Spinal cord (tissue), 10 donors: ENCODE results near the gene ACACA. TPM values are rescaled to one million over a fixed set of nuclear protein-coding genes. Genes with fewer than 3 reads are reported as not detected.
"Not testable (repeated sequence)": the region's sequence is repeated elsewhere in the genome, so short reads cannot be mapped to it uniquely, and the experiment has no call there.

Experiments used
- DNase-seq, 6 donors: peaks; one replicate each; pipeline versions ENCODE4 v3.0.0 to v3.0.0-alpha.2; 2013 to 2015; ENCODE audit warnings: low spot score in 6 of 6, low read depth in 4 of 6
- H3K27ac ChIP-seq: one replicate; pipeline ENCODE4 v1.5.1; 2013; ENCODE audit warnings: low read depth, low read length, control low read depth
- H3K27me3 ChIP-seq: one replicate; pipeline ENCODE4 v1.6.1; 2013; ENCODE audit warnings: low read length; ENCODE audit not compliant: control insufficient read depth, insufficient read depth
- H3K36me3 ChIP-seq: one replicate; pipeline ENCODE4 v1.6.1; 2013; ENCODE audit warnings: low read length; ENCODE audit not compliant: control insufficient read depth, insufficient read depth
- H3K4me1 ChIP-seq: one replicate; pipeline ENCODE4 v1.6.1; 2013; ENCODE audit warnings: low read length; ENCODE audit not compliant: control insufficient read depth, insufficient read depth
- H3K4me3 ChIP-seq: one replicate; pipeline ENCODE4 v1.5.1; 2013; ENCODE audit warnings: low read depth, low read length, control low read depth
- H3K9me3 ChIP-seq: one replicate; pipeline ENCODE4 v1.6.1; 2013; ENCODE audit warnings: low read length; ENCODE audit not compliant: control insufficient read depth, insufficient read depth
- WGBS: methylation state at CpG from one replicate; pipeline ENCODE4 v1.1.5; 2013; ENCODE audit warnings: missing lambda C conversion rate; ENCODE audit not compliant: insufficient coverage; 5-methylcytosine and 5-hydroxymethylcytosine counted together
- polyA plus RNA-seq, 2 donors: library from polyadenylated mRNA; unstranded; fragments of 120-200 nt; gene quantifications; one replicate each; pipeline ENCODE4 v1.2.1, GENCODE V29; 2013; ENCODE audit not compliant: insufficient read length in 2 of 2
- total RNA-seq, 2 donors: library from RNA; depleted of rRNA in 1 of 2; stranded (reverse); fragments of 120-200 nt in 1 of 2; fragments of >200 nt in 1 of 2; gene quantifications; one replicate each; pipeline versions ENCODE4 v1.2.3 to v1.2.4, GENCODE V29; 2013 to 2014
- donor health status: healthy.

Gene ACACA
- total and polyA plus RNA-seq, 4 donors: 62.3 to 94.4 (median 80.5) TPM

- peaks cover 7% of the 10 kb centered on the region for H3K9me3 ChIP-seq
- peaks cover 18% of the 10 kb centered on the region for H3K36me3 ChIP-seq
- no peak for DNase-seq
- no peak overlapping the region for H3K4me3 ChIP-seq
- no peak overlapping the region for H3K27ac ChIP-seq
- 70% methylated on average over 2 of the region's 6 CpGs for WGBS
- H3K4me1 ChIP-seq: peaks cover 12% of the 10 kb centered on the region
- no peaks in the 10 kb centered on the region for H3K27me3 ChIP-seq
These were observed 323.2 kb downstream of the ACACA start for GRCh38 chr17:37083456-37083855.

DNA sequence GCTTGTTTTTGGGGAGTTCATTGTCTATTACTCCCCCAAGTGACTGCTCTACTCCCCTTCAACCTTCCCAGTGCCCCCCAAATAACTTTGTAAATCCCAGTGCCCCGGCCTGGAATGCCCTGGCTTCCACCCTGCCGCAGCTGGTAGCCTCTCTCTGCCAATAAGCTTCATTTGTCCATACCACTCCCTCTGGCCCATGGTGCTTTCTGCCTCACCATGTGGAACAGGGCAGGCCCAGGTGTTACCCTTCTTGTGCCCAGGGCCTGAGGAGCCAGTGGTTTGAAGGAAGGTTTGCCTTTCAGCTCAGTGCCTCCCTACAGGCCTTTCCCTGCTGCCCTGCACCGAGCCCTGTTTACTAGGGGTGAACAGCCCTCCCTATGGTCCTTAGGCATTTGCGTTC, 323.7 kb downstream of the ACACA start:
- no peak overlapping the region for H3K27ac ChIP-seq
- H3K27me3 ChIP-seq: no peaks in the 10 kb centered on the region
- WGBS: 73% methylated on average over 3 of the region's 4 CpGs

DNA sequence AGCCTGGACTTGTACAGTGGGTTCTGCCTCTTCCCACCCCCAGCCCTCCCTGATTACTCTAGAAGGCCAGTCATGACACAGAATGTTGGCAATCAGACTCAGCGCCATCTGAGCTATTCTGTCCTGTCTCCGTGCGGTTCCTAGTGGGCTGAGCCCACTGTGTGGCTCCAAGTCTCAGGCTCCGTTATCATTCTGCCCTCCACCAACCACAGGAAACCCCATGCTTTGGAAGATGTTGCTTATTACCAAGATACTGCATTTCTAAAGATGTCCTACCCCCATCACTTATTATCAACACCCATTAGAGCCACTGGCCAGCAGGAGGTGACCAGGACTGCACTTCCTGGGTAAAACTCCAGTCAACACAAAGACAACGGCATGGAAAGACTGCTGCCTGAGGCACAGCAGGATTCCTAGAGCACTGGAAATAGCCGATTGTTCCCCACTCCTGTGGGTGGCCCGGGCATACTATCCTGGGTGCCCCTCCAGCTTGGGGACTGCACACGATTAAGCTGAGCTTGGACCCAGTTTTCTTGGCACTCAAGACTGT, 324.2 kb downstream of the ACACA start:
- WGBS: 44% methylated on average over 8 of the region's 8 CpGs
- Histone ChIP-seq H3K27ac (no peak overlapping the region), H3K9me3 (peaks cover 7% of the 10 kb centered on the region), H3K36me3 (peaks cover 18% of the 10 kb centered on the region), H3K4me1 (peaks cover 12% of the 10 kb centered on the region), H3K4me3 (no peak overlapping the region), H3K27me3 (no peaks in the 10 kb centered on the region)
- DNase-seq: peak in 2 of 6 donors; percentile 13 to 45

More for the DNA sequence above, 323.7 kb downstream of the ACACA start:
- no peak overlapping the region for H3K4me3 ChIP-seq
- peaks cover 7% of the 10 kb centered on the region for H3K9me3 ChIP-seq
- H3K36me3 ChIP-seq: peaks cover 18% of the 10 kb centered on the region
- no peak for DNase-seq
- peaks cover 12% of the 10 kb centered on the region for H3K4me1 ChIP-seq

- WGBS: 100% methylated on average over 5 of the region's 5 CpGs
- peaks cover 7% of the 10 kb centered on the region for H3K9me3 ChIP-seq
- H3K27me3 ChIP-seq: no peaks in the 10 kb centered on the region
- peaks cover 12% of the 10 kb centered on the region for H3K4me1 ChIP-seq
- H3K36me3 ChIP-seq: peaks cover 8% of the 10 kb centered on the region
- H3K4me3 ChIP-seq: no peak overlapping the region
- no peak overlapping the region for H3K27ac ChIP-seq
- no peak for DNase-seq
These were observed 325.3 kb downstream of the ACACA start for GRCh38 chr17:37081287-37081686.

DNA sequence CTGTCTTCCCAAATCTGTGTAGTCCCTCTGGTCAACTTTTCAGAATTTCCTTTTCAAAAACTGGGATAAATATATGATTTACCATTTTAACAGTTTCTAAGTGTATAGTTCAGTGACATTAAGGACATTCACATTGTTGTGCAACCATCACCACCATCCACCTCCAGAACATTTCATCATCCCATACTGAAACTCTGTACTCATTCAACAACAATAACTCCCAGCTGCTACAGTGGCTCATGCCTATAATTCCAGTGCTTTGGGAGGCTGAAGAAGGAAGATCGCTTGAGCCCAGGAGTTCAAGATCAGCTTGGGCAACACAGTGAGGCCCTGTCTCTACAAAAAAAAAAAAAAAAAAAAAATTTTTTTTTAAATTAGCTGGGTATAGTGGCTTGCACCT, 326.9 kb downstream of the ACACA start:
- Histone ChIP-seq H3K9me3 (peaks cover 7% of the 10 kb centered on the region), H3K4me1 (peaks cover 12% of the 10 kb centered on the region), H3K27me3 (no peaks in the 10 kb centered on the region), H3K4me3 (no peak overlapping the region), H3K36me3 (no peaks in the 10 kb centered on the region), H3K27ac (no peak overlapping the region)
- no CpG with 5 or more reads among the region's 1 CpG for WGBS
- DNase-seq: no peak

- no CpG with 5 or more reads among the region's 2 CpGs for WGBS
- Histone ChIP-seq H3K9me3 (peaks cover 7% of the 10 kb centered on the region), H3K27me3 (no peaks in the 10 kb centered on the region), H3K27ac (no peak overlapping the region), H3K4me1 (peaks cover 12% of the 10 kb centered on the region), H3K36me3 (no peaks in the 10 kb centered on the region), H3K4me3 (no peak overlapping the region)
- no peak for DNase-seq
These were observed 327.4 kb downstream of the ACACA start for GRCh38 chr17:37079065-37079708.

GRCh38 chr17:37073464-37073863, 333.2 kb downstream of the ACACA start:
- not testable (repeated sequence) for H3K4me1 ChIP-seq, H3K27me3 ChIP-seq, H3K9me3 ChIP-seq, DNase-seq, H3K36me3 ChIP-seq, H3K4me3 ChIP-seq, H3K27ac ChIP-seq
- WGBS: no CpG with 5 or more reads among the region's 3 CpGs

DNA sequence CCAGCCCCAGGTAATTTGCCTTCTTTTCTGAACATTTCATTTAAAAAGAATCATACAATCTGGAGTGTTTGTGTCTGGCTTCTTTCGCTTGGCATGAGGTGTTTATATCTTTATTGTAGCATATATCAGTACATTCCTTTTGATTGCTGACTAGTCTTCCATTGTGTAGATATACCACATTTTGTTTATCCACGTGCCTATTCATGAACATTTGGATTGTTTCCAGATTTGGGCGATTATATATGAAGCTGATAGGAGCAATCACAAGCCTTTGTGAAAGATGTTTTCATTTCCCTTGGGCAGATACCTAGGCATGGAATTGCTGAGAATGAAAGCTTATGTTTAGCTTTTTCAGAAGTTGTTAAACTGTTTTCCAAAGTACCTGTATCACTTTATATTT, 337.5 kb downstream of the ACACA start:
- WGBS: 100% methylated on average over 1 of the region's 3 CpGs
- DNase-seq: no peak
- H3K4me1 ChIP-seq: peaks cover 23% of the 10 kb centered on the region
- peaks cover 3% of the 10 kb centered on the region for H3K36me3 ChIP-seq
- peaks cover 13% of the 10 kb centered on the region for H3K27me3 ChIP-seq
- no peaks in the 10 kb centered on the region for H3K9me3 ChIP-seq
- no peak overlapping the region for H3K4me3 ChIP-seq
- no peak overlapping the region for H3K27ac ChIP-seq

GRCh38 chr17:37068266-37068665, 338.4 kb downstream of the ACACA start:
- Histone ChIP-seq H3K27me3 (peaks cover 13% of the 10 kb centered on the region), H3K4me1 (peaks cover 23% of the 10 kb centered on the region), H3K27ac (no peak overlapping the region), H3K4me3 (no peak overlapping the region), H3K36me3 (peaks cover 3% of the 10 kb centered on the region), H3K9me3 (no peaks in the 10 kb centered on the region)
- WGBS: 43% methylated on average over 7 of the region's 10 CpGs
- no peak for DNase-seq

GRCh38 chr17:37067555-37068111, 339.0 kb downstream of the ACACA start:
- no peak for DNase-seq
- H3K27ac ChIP-seq: no peak overlapping the region
- H3K9me3 ChIP-seq: no peaks in the 10 kb centered on the region
- H3K36me3 ChIP-seq: peaks cover 3% of the 10 kb centered on the region
- peaks cover 23% of the 10 kb centered on the region for H3K4me1 ChIP-seq
- WGBS: 68% methylated on average over 11 of the region's 13 CpGs
- peaks cover 13% of the 10 kb centered on the region for H3K27me3 ChIP-seq
- H3K4me3 ChIP-seq: no peak overlapping the region
